Effector CD4-positive, alpha-beta T cell (primary cell): Measurements from ENCODE around the gene ACBD4.

Source experiments
- DNase-seq: peaks from one replicate; pipeline ENCODE4 v3.0.0-alpha.2; 2020

ACBD4 gene

DNA sequence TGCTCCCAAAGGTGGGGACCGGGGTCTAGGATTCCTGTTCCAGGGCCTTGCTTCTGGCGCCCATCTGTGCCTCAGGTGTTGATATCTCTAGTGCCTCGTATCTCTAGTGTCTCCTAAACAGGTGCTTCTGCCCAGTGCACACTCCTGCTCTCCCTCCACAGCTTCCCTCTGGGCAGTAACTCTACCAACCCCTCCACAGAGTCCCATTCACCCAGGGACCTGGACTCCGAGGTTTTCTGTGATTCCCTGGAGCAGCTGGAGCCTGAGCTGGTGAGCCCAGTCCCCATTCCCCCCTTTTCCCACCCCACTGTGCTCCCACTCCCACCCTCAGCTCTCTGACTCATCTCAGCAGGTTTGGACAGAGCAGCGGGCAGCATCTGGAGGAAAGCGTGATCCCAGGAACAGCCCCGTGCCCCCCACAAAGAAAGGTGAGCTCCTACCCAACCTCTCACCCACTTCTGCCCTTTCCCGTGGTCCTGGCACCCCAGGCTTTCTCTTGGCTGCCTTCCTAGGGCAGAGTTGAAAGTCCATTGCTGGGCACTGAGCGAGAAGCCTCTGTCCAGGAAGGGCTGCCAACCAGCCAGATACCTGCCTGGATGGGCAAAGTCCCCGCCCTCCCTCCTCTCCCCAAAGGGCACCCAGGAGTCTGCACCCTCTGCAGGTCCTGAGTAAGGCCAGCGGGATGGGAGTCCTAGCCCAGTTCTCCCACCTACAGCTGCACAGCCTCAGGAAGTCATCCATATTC, 2.2 kb downstream of the ACBD4 start:
- DNase-seq: no peak

DNA sequence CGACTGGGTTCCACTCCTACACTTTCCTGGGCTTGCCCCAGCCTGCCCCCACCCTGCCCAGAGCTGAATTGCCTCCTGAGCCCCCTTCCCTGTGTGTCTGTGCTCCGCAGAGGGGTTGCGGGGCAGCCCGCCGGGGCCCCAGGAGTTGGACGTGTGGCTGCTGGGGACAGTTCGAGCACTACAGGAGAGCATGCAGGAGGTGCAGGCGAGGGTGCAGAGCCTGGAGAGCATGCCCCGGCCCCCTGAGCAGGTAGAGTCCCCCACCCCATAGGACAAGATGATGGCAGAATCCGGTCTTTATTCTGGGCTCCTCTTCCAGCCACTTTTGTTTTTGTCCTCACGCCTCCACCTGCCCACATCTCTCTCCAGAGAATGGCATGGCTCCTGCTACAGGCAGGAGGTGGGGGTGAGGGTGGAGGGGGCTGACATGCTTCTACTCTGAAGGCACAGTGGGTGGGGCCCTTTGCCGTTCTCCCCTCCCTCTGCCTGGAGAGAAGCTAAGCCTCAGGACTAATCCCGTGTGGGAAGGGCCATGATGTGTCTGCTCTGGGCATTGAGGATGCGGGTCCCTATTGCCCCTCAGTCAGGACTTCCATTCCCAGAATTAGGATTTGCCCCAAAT, 3.5 kb downstream of the ACBD4 start:
- DNase-seq: no peak

DNA sequence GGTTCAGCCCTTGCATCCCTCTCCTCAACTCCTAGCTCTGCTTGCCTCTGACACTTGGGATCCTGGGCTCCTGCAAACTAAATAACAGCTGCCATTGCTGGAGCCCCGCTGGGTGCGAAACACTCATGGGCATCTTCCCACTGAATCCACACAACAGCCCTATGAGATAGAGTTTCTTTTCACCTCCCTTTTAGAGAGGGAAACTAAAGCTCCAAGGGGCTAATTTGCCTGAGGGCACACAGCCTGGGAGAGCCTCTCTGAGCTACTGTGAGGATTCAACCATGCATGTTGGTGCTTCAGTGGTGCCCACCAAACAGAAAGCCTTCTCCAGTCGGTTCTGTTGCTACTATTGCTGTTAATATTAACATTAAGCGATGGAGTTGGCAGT, 4.0 kb downstream of the ACBD4 start:
- no peak for DNase-seq

DNA sequence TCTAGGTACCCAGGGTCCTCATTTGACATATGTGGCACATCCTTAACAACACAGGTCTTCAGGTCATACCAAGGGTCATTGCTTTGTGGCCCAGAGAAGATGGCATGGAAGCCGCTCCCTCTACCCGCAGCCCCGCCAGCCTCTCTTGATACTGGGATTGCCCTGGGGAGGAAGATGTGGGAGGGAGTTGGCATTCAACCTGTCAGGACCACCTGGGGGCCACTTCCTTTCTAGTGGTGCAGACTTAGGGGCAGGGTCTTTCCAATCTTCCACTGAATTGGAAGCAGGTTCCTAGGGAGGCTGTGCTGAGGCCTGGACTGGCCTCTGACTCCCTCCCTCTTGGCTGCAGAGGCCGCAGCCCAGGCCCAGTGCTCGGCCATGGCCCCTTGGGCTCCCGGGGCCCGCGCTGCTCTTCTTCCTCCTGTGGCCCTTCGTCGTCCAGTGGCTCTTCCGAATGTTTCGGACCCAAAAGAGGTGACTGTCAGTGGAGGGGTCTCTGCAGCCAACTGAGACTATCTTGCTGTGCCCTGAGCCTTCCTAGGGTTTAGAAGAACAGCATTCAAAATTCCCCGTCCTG, 7.7 kb downstream of the ACBD4 start:
- DNase-seq: no peak

DNA sequence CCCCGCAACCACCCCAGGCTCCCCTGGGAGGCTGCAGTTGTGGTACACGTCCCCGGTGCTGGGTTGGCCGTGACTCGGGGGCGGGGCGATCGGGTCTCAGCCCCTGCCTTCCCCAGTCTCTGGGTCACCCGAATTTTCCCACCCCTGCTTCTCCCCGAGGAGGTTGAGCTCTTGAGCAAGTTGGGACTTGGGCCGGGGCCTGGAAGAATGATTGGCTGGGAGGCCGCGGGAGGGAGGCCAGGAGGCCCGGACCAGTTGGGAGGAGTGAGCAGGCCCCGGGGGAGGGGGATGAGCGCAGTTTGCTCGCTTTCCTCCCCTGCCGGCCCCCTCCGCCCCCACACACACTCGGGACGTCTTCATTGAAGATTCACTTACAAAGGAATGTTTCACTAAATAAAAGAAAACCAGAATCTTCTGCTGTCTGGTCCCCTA, 8.3 kb downstream of the ACBD4 start:
- DNase-seq: no peak

DNA sequence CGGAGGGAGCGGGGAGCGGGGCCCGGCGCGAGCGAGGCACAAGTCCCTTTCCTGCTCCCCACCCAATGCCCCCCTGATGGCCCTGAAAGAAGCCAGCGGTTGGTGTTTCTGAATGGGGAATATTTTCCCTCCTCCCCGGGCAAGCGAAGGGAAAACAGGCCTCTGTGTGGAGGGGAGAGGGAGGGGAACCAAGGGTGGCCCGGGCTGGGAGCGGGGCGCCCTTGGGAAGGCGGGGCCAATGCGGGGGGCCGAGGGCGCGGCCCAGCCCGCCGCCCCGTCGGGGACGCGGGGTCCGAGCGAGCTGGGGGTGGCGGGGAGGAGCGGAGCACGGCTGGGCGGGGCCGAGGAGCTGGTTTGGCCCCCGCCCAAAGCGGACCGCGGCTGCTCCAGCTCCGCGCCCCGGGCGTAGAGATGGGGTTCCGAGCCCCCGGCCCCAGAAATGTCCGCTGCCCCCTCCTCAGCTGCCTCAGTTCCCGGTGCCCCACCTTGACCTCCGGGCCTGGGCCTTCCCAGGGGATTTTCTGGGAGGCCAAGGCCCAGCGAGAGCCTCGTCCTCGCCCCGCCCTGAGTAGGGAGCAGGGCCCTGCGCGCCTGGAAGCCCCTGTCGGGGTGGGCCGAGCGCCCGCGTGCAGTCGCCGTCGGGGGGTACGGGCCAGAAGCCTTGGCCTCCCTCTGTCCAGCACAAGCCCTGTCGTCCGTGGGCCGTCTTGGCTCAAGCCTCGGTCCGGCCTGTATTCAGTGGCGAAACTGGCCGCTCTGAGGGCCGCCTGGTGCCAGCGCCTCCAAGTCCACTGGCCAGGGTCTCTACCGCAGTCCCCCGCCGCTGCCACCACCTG, 8.9 kb downstream of the ACBD4 start:
- no peak for DNase-seq

DNA sequence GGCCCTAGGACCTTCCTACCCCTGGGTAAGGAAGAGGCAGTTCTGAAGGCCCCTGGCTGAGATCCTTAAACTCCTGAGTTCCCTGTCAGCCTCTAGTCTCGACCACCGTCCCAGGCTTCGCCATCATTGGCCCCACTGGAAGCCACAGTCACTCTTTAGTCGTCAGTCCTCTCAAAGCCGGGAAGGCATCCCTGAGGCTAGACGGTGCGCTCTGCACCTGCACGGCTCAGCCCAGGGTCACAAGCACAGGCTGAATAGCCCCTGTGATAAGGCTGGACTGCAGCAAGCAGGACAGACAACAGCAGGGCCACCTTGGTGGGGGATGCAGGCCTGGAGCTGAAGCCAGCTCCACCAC, 9.5 kb downstream of the ACBD4 start:
- no peak for DNase-seq

DNA sequence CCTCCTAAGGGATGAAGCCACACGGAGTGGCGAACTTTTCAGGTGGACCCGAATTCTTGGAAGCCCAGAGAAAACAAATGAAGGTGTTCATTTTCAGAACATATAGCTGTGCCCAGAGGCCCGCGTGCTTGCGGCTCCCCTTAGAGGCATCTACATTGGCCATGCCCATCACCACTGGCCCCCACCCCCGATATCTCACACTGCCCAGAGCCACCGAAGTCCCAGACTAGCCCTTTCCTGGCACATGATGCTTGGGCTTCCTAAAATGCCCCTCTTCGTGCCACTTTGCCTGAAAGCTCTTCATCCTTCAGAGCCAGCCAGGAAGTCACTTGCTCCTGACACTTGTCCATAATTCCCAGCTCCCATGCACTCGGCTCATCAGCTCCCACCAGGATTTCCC, 10.7 kb downstream of the ACBD4 start:
- no peak for DNase-seq

DNA sequence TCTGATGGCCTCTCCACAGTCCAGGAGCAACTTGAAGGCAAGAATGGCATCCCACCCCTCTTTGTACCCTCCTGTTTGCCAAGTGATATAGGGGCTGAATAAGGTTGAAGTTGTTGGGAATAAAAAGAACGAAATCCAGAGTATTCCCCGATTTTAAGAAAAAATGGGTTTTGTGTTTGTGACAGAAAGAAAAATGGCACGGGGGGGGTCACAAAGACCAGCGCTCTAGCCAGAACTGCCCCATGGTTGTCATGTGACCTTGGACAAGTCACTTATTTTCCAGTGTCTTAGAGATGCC, 11.1 kb downstream of the ACBD4 start:
- DNase-seq: no peak

DNA sequence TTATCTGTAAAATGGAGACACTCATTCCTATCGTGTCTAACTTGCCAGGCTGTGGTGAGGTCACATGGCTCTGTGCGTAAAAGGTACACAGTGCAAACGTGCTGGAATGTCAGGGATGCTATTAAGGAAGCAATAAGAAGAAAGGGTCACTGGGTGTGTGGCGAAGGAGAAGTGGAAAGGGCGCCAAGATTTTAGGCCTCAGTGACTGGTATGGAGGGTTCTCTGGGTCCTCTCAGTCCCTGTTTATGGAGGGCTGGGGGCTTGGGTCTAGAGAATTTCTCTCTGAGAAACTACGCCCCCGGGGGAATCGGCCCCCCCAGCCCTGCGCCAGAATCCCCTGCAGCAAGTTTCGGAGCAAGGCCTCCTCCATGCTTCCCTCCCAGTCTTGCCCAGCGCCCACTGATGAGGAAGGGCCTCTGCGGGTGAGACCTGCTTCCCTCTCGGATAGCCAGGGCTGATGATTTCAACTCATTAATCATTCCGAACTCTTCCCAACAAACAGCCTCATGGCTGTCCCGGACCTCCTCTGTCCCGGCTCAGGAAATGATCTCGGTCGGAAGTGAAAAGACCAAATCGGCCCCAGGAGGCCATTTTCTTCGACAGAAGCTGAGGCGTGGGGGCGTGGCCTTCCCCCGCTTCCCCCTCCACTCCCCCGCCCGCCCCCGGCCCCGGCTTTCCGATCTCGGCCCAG, 11.5 kb downstream of the ACBD4 start:
- no peak for DNase-seq

DNA sequence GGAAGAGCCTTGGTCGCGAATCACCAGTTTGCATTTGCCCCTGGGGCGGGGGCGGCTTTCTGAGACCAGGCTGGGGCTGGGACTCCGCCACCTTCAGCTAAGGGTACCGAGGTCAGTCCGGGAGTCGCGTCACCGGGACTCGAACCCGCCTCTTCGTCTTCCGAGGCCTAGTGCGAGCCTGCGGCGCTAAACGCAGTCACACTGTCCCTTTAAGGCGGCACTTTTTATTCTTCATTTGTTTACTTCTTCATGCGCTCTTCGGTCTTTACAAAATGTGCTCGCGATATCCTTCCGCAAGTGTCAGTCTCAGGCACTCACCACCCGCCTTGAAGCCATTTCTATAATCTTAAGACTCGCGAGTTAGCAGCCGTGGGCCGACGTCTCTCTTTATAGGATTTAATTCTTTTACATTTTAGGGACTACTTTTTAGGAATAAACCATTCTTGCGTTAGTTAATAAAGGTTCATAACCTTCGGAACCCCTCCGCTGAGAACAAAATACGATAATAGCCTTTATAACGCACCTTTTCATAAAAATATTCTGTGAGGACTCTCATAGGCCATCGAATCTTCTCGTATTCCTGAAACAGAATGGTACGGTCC, 12.2 kb downstream of the ACBD4 start:
- DNase-seq: peak; percentile 65

DNA sequence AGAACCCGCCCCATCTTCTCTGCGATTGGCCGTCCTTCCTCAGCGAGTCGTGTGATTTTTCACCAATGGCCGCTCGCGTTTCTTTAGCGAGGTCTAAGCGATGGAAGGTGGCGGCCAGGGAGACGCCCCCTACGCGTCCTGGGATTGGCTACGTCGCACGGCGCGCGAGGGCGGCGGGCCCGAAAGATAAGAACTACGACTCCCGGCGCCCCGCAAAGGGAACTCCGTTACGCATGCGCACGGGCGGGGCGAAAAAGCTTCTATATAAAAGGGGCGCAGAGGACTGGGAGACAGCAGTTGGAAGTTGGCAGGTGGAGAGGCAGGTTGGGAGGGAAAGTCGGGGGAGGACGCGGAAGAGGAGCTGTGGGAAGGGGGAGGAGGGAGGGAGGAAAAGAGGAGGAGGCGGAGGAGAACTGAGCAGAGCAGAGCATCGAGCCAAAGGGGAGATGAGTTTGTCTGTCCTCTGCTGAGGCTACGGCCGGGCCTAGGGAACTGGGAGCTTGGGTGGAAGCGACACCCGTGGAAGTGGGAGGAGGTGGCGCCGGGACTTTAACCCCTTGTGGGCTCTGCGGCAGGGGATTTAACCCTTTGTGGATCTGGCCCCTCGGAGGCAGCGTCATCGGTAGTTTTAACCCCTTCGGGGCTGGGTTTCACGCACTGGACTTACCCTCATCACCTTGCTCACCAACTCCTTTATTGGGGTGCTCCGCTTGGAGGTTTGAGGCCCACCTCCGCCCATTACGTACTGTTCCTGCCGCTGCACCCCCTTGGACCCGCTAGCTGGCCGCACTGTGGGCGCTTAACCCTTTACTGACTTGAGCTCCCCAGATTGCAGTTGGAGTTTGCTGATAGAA, 12.9 kb downstream of the ACBD4 start, which contains the start of gene HEXIM1:
Gene HEXIM1, plus strand, starts transcription at position 293 of the 854 bp plus-strand sequence. CDS start 716 bp downstream, outside the sequence.
- DNase-seq: peak; percentile 99

DNA sequence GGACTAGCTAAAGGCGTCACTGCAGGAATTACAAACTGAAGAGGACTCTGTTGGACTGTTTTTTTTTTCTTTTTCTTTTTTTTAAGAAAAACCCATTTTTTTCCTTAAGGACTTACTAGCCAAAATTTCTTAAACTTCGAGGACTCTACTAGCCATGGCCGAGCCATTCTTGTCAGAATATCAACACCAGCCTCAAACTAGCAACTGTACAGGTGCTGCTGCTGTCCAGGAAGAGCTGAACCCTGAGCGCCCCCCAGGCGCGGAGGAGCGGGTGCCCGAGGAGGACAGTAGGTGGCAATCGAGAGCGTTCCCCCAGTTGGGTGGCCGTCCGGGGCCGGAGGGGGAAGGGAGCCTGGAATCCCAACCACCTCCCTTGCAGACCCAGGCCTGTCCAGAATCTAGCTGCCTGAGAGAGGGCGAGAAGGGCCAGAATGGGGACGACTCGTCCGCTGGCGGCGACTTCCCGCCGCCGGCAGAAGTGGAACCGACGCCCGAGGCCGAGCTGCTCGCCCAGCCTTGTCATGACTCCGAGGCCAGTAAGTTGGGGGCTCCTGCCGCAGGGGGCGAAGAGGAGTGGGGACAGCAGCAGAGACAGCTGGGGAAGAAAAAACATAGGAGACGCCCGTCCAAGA, 13.7 kb downstream of the ACBD4 start:
- peak; percentile 63 for DNase-seq

DNA sequence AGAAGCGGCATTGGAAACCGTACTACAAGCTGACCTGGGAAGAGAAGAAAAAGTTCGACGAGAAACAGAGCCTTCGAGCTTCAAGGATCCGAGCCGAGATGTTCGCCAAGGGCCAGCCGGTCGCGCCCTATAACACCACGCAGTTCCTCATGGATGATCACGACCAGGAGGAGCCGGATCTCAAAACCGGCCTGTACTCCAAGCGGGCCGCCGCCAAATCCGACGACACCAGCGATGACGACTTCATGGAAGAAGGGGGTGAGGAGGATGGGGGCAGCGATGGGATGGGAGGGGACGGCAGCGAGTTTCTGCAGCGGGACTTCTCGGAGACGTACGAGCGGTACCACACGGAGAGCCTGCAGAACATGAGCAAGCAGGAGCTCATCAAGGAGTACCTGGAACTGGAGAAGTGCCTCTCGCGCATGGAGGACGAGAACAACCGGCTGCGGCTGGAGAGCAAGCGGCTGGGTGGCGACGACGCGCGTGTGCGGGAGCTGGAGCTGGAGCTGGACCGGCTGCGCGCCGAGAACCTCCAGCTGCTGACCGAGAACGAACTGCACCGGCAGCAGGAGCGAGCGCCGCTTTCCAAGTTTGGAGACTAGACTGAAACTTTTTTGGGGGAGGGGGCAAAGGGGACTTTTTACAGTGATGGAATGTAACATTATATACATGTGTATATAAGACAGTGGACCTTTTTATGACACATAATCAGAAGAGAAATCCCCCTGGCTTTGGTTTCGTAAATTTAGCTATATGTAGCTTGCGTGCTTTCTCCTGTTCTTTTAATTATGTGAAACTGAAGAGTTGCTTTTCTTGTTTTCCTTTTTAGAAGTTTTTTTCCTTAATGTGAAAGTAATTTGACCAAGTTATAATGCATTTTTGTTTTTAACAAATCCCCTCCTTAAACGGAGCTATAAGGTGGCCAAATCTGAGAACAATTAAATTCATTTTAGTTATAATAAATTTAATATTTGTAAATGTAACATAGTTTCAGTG, 14.5 kb downstream of the ACBD4 start:
- peak; percentile 19 for DNase-seq

DNA sequence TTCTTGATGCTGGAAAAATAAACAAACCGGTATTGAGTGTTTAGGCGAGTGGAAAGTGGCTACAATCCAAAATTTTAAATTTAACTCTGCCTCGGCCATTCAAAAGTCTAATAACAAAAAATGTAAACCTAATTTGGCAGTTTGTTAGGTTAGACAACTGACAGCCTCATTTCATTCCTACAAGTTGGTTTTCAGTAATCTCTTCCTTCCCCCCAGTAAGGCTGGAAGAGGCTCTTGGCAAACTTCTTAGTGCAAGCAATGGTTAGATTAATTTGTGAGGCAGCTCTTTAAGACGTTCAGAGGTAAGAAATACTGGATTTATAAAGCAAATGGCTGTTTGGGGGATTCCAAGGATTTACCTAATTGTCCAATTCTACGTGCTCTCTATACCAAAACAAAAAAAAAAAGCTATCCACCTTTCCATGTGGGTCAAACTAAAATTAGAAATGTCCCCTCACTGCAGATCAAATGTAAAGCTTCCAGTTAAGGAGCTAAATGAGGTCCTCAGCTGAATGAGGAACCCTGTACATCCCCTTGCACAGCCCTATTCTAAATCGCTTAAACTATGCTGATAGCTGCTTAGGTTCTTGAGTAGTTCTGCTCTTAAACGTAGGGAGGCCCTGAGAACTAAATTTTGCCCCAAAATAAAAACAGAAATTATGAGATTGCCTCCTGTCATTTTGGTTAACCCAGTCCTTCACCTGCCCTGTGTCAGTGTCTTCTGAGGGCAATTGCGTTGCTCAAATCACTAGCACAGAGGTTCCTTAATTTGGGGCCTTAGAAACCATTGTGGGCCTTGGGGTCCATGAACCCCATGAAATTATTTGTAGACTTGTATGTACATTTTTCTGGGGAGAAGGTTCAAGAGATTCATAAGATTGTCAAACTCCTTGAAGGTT, 15.7 kb downstream of the ACBD4 start:
- DNase-seq: no peak

DNA sequence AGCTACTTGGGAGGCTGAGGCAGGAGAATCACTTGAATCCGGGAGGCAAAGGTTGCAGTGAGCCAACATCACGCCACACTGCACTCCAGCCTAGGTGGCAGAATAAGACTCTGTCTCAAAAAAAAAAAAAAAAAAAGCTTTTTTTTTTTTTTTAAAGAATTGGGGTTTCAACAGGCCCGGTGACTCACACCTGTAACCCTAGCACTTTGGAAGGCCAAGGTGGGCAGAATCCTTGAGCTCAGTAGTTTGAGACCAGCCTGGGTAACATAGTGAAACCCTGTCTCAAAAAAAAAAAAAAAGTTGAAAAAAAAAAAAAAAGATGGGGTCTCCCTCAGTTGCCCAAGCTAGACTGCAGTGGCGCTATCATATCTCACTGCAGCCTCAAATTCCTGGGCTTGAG, 19.5 kb downstream of the ACBD4 start:
- no peak for DNase-seq

DNA sequence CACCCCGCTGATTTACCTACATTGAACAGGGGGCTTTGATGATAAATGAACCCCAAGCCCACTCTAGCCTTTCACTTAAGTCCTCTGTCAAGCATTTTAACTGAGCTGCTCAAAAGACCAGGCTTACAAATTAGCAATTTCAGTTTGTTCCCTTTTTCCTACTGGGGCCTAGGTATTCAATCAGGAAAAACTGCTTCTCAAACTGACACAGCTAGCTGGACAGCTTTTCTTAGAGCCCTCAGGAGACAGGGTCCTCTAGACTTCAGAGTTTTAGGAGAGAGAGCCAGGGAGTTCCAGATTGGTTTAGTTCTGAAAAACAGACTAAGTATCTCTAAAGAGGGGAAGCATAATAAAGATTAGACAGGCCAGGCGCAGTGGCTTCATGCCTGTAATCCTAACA, 20.0 kb downstream of the ACBD4 start:
- no peak for DNase-seq

DNA sequence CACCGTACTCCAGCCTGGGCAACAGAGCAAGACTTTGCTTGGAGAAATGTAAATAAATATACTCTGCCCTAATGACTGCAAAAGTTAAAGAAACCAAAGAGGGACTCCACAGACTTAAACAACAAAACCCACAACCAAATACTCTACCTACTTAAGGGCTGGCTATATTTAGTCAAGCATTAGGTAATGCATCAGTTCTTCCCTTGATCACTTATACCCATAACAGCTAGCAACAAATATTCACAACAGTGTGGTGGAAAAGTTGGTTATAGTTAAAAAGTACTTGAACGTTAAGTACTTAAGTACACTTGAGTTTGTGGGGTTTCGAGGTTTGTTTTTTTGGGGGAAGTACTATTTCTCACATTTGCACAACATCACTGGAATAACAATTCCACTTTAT, 20.8 kb downstream of the ACBD4 start:
- DNase-seq: no peak
